GM23338 (cell line): ENCODE data around the gene LST1.

ENCODE experiments used
- EZH2 ChIP-seq: fragments of 200-600 bp; sonication (generic); IDR thresholded peaks from one replicate; pipeline ENCODE4 v1.8.0; 2017; ENCODE audit warnings: antibody characterized with exemption, mild to moderate bottlenecking, low read depth; ENCODE audit not compliant: unreplicated experiment
- JUNB ChIP-seq: IDR thresholded peaks from one replicate; pipeline ENCODE4 v1.6.1; 2016; ENCODE audit warnings: antibody characterized with exemption; ENCODE audit not compliant: unreplicated experiment
- POLR2AphosphoS5 ChIP-seq: IDR thresholded peaks from 2 replicates; pipeline ENCODE4 v1.6.1; 2016; ENCODE audit warnings: antibody characterized with exemption, low read depth
- ZNF331 ChIP-seq: fragments of 250-450 bp; sonication (Bioruptor Pico); IDR thresholded peaks from 2 replicates; pipeline ENCODE4 v1.5.0; 2020; ENCODE audit warnings: low read depth, mild to moderate bottlenecking, moderate library complexity
- TF ChIP-seq, protein P1 (sequence below), 2 experiments: fragments of 200-600 bp in 1 of 2; sonication (generic) in 1 of 2; conservative IDR thresholded peaks; 2 replicates each; pipeline versions ENCODE4 v1.5.1 to v1.6.1; 2016 to 2017; ENCODE audit warnings: antibody characterized with exemption in 2 of 2, low read depth in 2 of 2, mild to moderate bottlenecking in 2 of 2, moderate library complexity in 1 of 2
- TF ChIP-seq, protein P2 (sequence below): IDR thresholded peaks from one replicate; pipeline ENCODE4 v1.6.1; 2018; ENCODE audit warnings: antibody characterized with exemption; ENCODE audit not compliant: unreplicated experiment

DNA sequence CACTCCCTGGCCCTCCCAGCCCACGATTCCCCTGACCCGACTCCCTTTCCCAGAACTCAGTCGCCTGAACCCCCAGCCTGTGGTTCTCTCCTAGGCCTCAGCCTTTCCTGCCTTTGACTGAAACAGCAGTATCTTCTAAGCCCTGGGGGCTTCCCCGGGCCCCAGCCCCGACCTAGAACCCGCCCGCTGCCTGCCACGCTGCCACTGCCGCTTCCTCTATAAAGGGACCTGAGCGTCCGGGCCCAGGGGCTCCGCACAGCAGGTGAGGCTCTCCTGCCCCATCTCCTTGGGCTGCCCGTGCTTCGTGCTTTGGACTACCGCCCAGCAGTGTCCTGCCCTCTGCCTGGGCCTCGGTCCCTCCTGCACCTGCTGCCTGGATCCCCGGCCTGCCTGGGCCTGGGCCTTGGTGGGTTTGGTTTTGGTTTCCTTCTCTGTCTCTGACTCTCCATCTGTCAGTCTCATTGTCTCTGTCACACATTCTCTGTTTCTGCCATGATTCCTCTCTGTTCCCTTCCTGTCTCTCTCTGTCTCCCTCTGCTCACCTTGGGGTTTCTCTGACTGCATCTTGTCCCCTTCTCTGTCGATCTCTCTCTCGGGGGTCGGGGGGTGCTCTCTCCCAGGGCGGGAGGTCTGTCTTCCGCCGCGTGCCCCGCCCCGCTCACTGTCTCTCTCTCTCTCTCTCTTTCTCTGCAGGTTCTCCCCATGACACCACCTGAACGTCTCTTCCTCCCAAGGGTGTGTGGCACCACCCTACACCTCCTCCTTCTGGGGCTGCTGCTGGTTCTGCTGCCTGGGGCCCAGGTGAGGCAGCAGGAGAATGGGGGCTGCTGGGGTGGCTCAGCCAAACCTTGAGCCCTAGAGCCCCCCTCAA lies 13.8 kb upstream of the LST1 start, which contains the start of gene LTA:
- no peak for TF ChIP-seq EZH2
- TF ChIP-seq, protein P1, sequence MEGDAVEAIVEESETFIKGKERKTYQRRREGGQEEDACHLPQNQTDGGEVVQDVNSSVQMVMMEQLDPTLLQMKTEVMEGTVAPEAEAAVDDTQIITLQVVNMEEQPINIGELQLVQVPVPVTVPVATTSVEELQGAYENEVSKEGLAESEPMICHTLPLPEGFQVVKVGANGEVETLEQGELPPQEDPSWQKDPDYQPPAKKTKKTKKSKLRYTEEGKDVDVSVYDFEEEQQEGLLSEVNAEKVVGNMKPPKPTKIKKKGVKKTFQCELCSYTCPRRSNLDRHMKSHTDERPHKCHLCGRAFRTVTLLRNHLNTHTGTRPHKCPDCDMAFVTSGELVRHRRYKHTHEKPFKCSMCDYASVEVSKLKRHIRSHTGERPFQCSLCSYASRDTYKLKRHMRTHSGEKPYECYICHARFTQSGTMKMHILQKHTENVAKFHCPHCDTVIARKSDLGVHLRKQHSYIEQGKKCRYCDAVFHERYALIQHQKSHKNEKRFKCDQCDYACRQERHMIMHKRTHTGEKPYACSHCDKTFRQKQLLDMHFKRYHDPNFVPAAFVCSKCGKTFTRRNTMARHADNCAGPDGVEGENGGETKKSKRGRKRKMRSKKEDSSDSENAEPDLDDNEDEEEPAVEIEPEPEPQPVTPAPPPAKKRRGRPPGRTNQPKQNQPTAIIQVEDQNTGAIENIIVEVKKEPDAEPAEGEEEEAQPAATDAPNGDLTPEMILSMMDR (conservative IDR thresholded peaks at IDR 0.05; ENCODE audit: low read depth in 2 of 2) = no peak
- no peak for TF ChIP-seq JUNB
- TF ChIP-seq POLR2AphosphoS5 = no peak
- TF ChIP-seq, protein P2, sequence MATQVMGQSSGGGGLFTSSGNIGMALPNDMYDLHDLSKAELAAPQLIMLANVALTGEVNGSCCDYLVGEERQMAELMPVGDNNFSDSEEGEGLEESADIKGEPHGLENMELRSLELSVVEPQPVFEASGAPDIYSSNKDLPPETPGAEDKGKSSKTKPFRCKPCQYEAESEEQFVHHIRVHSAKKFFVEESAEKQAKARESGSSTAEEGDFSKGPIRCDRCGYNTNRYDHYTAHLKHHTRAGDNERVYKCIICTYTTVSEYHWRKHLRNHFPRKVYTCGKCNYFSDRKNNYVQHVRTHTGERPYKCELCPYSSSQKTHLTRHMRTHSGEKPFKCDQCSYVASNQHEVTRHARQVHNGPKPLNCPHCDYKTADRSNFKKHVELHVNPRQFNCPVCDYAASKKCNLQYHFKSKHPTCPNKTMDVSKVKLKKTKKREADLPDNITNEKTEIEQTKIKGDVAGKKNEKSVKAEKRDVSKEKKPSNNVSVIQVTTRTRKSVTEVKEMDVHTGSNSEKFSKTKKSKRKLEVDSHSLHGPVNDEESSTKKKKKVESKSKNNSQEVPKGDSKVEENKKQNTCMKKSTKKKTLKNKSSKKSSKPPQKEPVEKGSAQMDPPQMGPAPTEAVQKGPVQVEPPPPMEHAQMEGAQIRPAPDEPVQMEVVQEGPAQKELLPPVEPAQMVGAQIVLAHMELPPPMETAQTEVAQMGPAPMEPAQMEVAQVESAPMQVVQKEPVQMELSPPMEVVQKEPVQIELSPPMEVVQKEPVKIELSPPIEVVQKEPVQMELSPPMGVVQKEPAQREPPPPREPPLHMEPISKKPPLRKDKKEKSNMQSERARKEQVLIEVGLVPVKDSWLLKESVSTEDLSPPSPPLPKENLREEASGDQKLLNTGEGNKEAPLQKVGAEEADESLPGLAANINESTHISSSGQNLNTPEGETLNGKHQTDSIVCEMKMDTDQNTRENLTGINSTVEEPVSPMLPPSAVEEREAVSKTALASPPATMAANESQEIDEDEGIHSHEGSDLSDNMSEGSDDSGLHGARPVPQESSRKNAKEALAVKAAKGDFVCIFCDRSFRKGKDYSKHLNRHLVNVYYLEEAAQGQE = no peak
- no peak for TF ChIP-seq ZNF331
